Heart right ventricle (tissue), 16 donors: ENCODE measurements around the gene MYO5A. TPM values are rescaled to one million over a fixed set of nuclear protein-coding genes. Genes with fewer than 3 reads are reported as not detected.

ENCODE experiments used
- ATAC-seq, 8 donors: fragments of 200-7000 bp; cut with Tn5 transposase; one replicate each; pipeline ENCODE4 v1.9.1; 2020; ENCODE audit warnings: mild to moderate bottlenecking in 8 of 8, moderate library complexity in 8 of 8, moderate number of reproducible peaks in 1 of 8
- DNase-seq, 2 donors: peaks; one replicate each; pipeline ENCODE4 v3.0.0-alpha.2; 2020
- H3K27ac ChIP-seq, 10 donors: fragments of 200-600 bp; sonication (generic) in 2 of 10; one replicate each; pipeline versions ENCODE4 v1.5.0 to v1.8.0; 2020 to 2022; ENCODE audit warnings: mild to moderate bottlenecking in 3 of 10
- H3K27me3 ChIP-seq, 7 donors: fragments of 200-600 bp; one replicate each; pipeline ENCODE4 v1.8.0; 2021 to 2022; ENCODE audit warnings: mild to moderate bottlenecking in 2 of 7
- H3K36me3 ChIP-seq, 9 donors: fragments of 200-600 bp; sonication (generic) in 1 of 9; one replicate each; pipeline versions ENCODE4 v1.5.0 to v1.8.0; 2020 to 2022; ENCODE audit warnings: mild to moderate bottlenecking in 2 of 9
- H3K4me1 ChIP-seq, 9 donors: fragments of 200-600 bp; sonication (generic) in 1 of 9; one replicate each; pipeline versions ENCODE4 v1.5.0 to v1.8.0; 2020 to 2022; ENCODE audit warnings: mild to moderate bottlenecking in 4 of 9
- H3K4me3 ChIP-seq, 10 donors: fragments of 200-600 bp; sonication (generic) in 2 of 10; one replicate each; pipeline versions ENCODE4 v1.5.0 to v1.8.0; 2020 to 2022; ENCODE audit warnings: mild to moderate bottlenecking in 7 of 10, moderate library complexity in 2 of 10
- H3K9me3 ChIP-seq, 11 donors: fragments of 200-600 bp in 10 of 11; sonication (generic) in 2 of 11; one replicate each; pipeline versions ENCODE4 v1.5.0 to v1.8.0; 2013 to 2022; ENCODE audit warnings: mild to moderate bottlenecking in 2 of 11, control low read depth in 1 of 11, moderate library complexity in 1 of 11
- WGBS, 2 donors: extraction: QIAGEN DNeasy Blood & Tissue Kit; methylation state at CpG; one replicate each; pipeline ENCODE4 v1.1.7; 2013; ENCODE audit warnings: inconsistent platforms in 1 of 2; 5-methylcytosine and 5-hydroxymethylcytosine counted together
- intact Hi-C, 10 donors: fragments of 100-400 bp; cut with DNase I; formaldehyde crosslinking; loops; one replicate each; pipeline versions ENCODE4 v1.11.1 to v1.14.2; 2022
- polyA plus RNA-seq, 2 donors: library from polyadenylated mRNA; stranded (reverse); fragments of 200-250 nt; gene quantifications; one replicate each; pipeline ENCODE4 v1.2.3, GENCODE V29; 2013
- total RNA-seq, 10 donors: library from RNA; stranded (reverse); fragmentation: NEBNext Ultra II Directional in 3 of 10; extraction: Animal tissue kit (Norgen Biotek cat#: 25700) in 3 of 10; gene quantifications; one replicate each; pipeline versions ENCODE4 v1.2.1 to v1.2.4, GENCODE V29; 2021 to 2023
- TF ChIP-seq, protein P1 (sequence below), 9 donors: fragments of 200-600 bp; sonication (generic) in 2 of 9; IDR thresholded peaks; one replicate each; pipeline versions ENCODE4 v1.5.0 to v1.8.0; 2021 to 2022; ENCODE audit warnings: antibody characterized with exemption in 9 of 9, mild to moderate bottlenecking in 5 of 9, moderate library complexity in 1 of 9
- donor health status: Arrhythmogenic right ventricular cardiomyopathy.
- donor health status: ischemic (EF 13 %, LVEDD 7.1; RV severe dilation, severe dysfunction).
- donor health status: healthy with polysubstance abuse.
- donor health status: DM: no; HTN: yes; CAD: no.
- donor health status: DM: no; HTN: no; CAD: no.
- donor health status: ischemic (EF 25% LVEDD 6.9; RV normal size, moderate dysfunction).
- donor health status: ischemic (EF 25% LVEDD 5.7; RV mildly dilated, moderate dysfunction).
- donor health status: healthy.
- donor health status: DM: yes; HTN: yes; CAD: no.
- donor health status: Ischemic cardiomyopathy.
- donor health status: ischemic (EF 35%, LVEDD 5.7; RV mildly dilated, moderate dysfunction).
- donor health status: nonischemic (EF 11% LVEDD 7.7; RV severe dilation, severe dysfunction).
- donor health status: DM: yes; HTN: yes; CAD: no.
- donor health status: PGD.
- donor health status: ischemic (EF 29% LVEDD 5.4; RV normal size, mild dysfunction).
- donor health status: nonischemic (EF 23%, LVEDD 6.1; RV moderate dilation, normal function).

MYO5A gene
- total and polyA plus RNA-seq, 12 donors: 3.1 to 15.7 (median 6.3) TPM

DNA sequence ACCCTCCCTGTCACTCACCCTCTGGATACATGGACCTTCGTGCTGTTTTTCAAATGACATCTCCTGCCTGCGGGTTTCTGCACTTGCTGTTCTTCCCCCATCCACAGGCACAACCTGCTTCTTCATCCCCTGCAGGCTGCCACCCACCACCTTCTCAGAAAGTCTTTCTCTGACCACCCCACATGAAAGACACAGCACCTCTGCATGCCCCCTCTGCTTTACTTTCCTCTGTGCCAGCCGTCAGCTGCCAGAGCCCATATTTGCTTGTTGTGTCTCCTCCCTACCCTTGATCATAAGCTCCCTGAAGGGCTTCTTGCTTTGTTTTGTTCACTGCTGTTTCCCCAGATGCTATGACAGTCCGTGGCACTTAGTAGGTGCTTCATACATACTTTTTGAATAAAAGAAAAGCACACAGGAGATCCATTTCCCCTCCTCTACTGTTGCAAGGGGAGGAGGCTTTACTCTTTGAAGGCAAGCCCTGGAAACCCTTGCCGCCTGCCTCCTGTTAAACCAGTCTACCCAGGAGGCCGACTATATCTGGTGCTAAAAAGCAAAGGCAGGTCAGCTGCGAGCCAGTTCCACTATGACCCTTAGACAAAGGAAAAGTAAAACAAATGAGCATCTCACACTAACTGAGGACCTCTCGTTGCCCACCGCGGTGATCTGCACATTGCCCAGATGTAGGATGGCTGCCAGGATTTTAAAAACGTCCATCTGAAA is 265.0 kb downstream of the MYO5A start:
- H3K4me3 ChIP-seq: no peak overlapping the region
- H3K9me3 ChIP-seq: no peaks in the 10 kb centered on the region
- ATAC-seq (no peak), DNase-seq (no peak)
- H3K27ac ChIP-seq: no peak overlapping the region
- H3K27me3 ChIP-seq: no peaks in the 10 kb centered on the region
- intact Hi-C loops: loop anchor here in 4 of 10 donors (5.0 to 10.0 kb wide), 4 partner anchors 34 to 469 kb away; partner anchors contain the start of gene MYO5C (in 1 of the 4)
- WGBS, 2 donors: 83 to 86% methylated on average over 11 of the region's 11 CpGs
- TF ChIP-seq, protein P1, sequence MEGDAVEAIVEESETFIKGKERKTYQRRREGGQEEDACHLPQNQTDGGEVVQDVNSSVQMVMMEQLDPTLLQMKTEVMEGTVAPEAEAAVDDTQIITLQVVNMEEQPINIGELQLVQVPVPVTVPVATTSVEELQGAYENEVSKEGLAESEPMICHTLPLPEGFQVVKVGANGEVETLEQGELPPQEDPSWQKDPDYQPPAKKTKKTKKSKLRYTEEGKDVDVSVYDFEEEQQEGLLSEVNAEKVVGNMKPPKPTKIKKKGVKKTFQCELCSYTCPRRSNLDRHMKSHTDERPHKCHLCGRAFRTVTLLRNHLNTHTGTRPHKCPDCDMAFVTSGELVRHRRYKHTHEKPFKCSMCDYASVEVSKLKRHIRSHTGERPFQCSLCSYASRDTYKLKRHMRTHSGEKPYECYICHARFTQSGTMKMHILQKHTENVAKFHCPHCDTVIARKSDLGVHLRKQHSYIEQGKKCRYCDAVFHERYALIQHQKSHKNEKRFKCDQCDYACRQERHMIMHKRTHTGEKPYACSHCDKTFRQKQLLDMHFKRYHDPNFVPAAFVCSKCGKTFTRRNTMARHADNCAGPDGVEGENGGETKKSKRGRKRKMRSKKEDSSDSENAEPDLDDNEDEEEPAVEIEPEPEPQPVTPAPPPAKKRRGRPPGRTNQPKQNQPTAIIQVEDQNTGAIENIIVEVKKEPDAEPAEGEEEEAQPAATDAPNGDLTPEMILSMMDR (IDR thresholded peaks at IDR 0.05): no peak
- peaks cover 0 to 12% (median 0%) of the 10 kb centered on the region in 9 donors for H3K36me3 ChIP-seq
- peaks cover 0 to 21% (median 19%) of the 10 kb centered on the region in 9 donors for H3K4me1 ChIP-seq

DNA sequence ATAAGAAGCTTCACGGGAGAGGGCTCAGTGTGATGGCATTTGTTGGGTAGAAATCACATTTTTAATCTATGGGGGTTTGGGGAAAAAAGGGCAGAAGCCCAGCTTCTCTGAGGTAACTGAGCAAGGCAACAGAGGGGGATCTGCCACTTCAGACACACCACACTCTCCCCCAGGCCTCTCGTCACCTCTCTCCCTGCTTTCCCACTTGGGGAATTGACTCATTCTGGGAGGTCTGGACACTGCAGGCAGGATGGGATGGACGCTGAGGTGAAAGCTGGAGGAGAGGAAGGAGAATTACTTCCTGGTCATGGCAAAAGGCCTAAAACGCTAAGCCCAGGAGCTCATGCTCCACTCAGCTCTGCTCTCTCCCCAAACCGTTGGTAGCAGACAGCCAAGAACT is 266.3 kb downstream of the MYO5A start:
- H3K4me1 ChIP-seq: peaks cover 0 to 28% (median 24%) of the 10 kb centered on the region in 9 donors
- ATAC-seq: no peak
- TF ChIP-seq, protein P1 (IDR thresholded peaks at IDR 0.05): no peak
- no peak for DNase-seq
- H3K27ac ChIP-seq: peak overlapping the region in 9 of 10 donors; percentile 15 to 79 (median 58)
- no peaks in the 10 kb centered on the region for H3K27me3 ChIP-seq
- 66 to 68% methylated on average over 5 of the region's 5 CpGs for WGBS, 2 donors
- intact Hi-C loops: loop anchor here in 4 of 10 donors (5.0 to 10.0 kb wide), 4 partner anchors 35 to 470 kb away; partner anchors contain the start of gene MYO5C (in 1 of the 4)
- H3K4me3 ChIP-seq: no peak overlapping the region
- no peaks in the 10 kb centered on the region for H3K9me3 ChIP-seq
- H3K36me3 ChIP-seq: peaks cover 0 to 6% (median 0%) of the 10 kb centered on the region in 9 donors

DNA sequence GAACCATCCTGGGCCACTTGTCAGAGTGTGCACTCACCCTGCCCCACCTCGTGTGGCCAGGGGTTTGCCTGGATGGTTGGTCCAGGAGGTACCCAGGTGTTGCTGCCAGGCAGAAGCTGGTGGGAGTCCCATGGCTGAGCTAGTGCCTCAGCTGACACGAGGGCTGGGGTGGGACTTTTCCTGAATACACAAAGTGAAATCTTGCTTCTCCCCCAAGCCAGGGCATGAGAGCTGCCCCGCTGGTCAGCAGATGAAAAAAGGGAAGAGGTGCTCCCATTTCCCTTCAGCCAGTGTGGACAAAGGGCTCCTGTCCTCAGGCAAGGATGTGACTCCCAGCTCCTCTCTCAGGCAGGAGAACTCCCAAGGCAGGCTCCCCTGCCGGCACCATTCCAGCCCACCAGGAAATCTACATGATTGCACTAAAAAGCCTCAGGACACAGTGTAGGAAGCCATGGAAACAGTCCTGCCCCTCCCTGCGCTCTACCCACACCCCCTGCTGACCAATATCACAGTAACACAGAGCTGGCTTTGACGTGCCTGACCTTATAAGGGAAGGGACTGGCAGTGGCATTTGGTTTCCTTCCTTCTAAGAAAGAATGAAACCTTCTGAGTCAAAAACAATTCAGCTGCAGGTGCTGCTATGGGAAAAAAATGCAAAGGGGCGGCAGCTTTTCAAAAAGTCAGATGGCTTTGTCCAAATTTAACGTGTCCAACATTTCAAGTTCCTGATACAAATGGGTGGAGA is 267.0 kb downstream of the MYO5A start:
- Histone ChIP-seq H3K4me3 (no peak overlapping the region), H3K27ac (peak overlapping the region in 9 of 10 donors; percentile 37 to 79 (median 59)), H3K36me3 (peaks cover 0 to 2% (median 0%) of the 10 kb centered on the region in 9 donors), H3K9me3 (no peaks in the 10 kb centered on the region), H3K4me1 (peaks cover 0 to 35% (median 30%) of the 10 kb centered on the region in 9 donors), H3K27me3 (no peaks in the 10 kb centered on the region)
- TF ChIP-seq, protein P1 (IDR thresholded peaks at IDR 0.05): peak in 4 of 9 donors; percentile 24 to 32 (median 28)
- intact Hi-C loops: loop anchor here in 4 of 10 donors (5.0 to 10.0 kb wide), 4 partner anchors 36 to 471 kb away; partner anchors contain the start of gene MYO5C (in 1 of the 4)
- ATAC-seq: peak; percentile 84 to 96 (median 94)
- DNase-seq: peak; percentile 40 to 79
- 25 to 28% methylated on average over 8 of the region's 8 CpGs for WGBS, 2 donors

DNA sequence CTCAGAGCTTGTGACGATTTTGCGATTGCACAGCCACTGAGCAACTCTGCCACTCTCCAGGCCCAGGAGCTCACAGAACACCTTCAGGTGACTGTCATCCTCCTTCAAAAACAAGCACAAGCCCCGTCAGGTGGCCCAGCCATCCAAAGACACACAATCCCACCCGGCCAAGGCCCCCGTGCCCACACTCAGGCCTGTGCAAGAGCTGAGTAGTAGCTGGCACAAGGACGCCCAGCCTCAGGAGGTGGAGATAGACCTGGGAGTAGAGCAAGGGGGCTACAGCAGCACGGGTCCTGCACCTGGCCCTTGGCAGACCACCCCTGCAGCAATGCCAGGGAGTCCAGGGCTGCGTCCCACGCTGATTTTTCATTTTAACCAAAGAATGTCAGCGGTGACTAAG is 267.7 kb downstream of the MYO5A start:
- TF ChIP-seq, protein P1 (IDR thresholded peaks at IDR 0.05): no peak
- ATAC-seq (no peak), DNase-seq (no peak)
- intact Hi-C loops: loop anchor here in 4 of 10 donors (5.0 to 10.0 kb wide), 4 partner anchors 36 to 471 kb away; partner anchors contain the start of gene MYO5C (in 1 of the 4)
- Histone ChIP-seq H3K27ac (peak overlapping the region in 8 of 10 donors; percentile 37 to 79 (median 60)), H3K27me3 (no peaks in the 10 kb centered on the region), H3K4me1 (peaks cover 0 to 40% (median 34%) of the 10 kb centered on the region in 9 donors), H3K36me3 (peaks cover 0 to 1% (median 0%) of the 10 kb centered on the region in 9 donors), H3K9me3 (no peaks in the 10 kb centered on the region), H3K4me3 (no peak overlapping the region)
- WGBS, 2 donors: 94 to 98% methylated on average over 10 of the region's 10 CpGs
